GM12865 (cell line): Measurements from ENCODE around the gene EDA2R.
A peak's percentile ranks its signal among the peaks of the same experiment; 100 is the strongest.

ENCODE experiments used
- DNase-seq: peaks from one replicate; pipeline ENCODE4 v3.0.0; 2010; ENCODE audit warnings: low read depth
- H3K4me3 ChIP-seq: 2 replicates; pipeline ENCODE4 v1.5.1; 2011; ENCODE audit warnings: mild to moderate bottlenecking, low read depth, low read length, control low read depth
- TF ChIP-seq, protein P1 (sequence below): IDR thresholded peaks from 2 replicates; pipeline ENCODE4 v1.5.1; 2011; ENCODE audit warnings: low read length, control low read depth, low read depth, inconsistent platforms; ENCODE audit not compliant: insufficient read depth; ENCODE audit errors: missing control alignments

The EDA2R gene

DNA sequence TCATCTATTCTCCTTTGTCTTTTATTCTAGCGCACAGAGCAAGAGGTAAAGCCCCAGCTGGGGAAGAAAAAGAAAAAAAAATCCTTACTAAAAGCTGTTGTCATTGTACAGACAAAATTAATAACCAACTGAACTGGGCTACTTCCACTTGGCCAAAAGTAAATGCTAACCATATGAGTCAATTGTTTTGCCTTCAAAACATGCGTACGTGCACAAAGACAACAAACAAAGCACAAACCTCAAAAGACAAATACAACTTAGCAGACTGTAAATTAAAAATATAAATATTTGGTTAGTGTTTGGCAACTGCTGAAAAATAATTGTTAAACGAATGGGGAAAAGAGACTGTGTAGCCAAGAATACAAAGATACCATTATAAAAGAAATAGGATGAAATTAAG, 5.9 kb downstream of the EDA2R start:
- no peak overlapping the region for H3K4me3 ChIP-seq
- TF ChIP-seq, protein P1, sequence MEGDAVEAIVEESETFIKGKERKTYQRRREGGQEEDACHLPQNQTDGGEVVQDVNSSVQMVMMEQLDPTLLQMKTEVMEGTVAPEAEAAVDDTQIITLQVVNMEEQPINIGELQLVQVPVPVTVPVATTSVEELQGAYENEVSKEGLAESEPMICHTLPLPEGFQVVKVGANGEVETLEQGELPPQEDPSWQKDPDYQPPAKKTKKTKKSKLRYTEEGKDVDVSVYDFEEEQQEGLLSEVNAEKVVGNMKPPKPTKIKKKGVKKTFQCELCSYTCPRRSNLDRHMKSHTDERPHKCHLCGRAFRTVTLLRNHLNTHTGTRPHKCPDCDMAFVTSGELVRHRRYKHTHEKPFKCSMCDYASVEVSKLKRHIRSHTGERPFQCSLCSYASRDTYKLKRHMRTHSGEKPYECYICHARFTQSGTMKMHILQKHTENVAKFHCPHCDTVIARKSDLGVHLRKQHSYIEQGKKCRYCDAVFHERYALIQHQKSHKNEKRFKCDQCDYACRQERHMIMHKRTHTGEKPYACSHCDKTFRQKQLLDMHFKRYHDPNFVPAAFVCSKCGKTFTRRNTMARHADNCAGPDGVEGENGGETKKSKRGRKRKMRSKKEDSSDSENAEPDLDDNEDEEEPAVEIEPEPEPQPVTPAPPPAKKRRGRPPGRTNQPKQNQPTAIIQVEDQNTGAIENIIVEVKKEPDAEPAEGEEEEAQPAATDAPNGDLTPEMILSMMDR, result no peak
- DNase-seq, result no peak

DNA sequence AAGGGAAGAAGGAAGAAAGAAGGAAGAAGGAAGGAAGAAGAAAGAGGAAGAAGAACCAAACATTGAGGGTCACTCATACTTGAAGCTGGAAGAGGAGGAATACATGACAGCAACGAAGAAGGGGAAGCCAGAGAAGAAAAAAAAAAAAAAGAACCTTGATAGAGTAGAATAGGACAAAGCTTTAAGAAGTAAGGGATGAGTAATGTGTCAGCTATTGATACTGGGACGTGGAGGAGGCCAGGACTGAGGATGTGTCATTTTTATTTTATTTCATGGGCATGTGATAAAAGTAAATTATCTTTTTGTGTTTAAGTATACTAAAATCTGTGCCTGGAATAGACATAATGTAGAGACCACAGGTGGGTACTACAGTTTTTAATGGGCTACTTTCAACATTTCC, 6.4 kb downstream of the EDA2R start:
- DNase-seq, result no peak
- TF ChIP-seq, protein P1, result no peak
- H3K4me3 ChIP-seq, result no peak overlapping the region

DNA sequence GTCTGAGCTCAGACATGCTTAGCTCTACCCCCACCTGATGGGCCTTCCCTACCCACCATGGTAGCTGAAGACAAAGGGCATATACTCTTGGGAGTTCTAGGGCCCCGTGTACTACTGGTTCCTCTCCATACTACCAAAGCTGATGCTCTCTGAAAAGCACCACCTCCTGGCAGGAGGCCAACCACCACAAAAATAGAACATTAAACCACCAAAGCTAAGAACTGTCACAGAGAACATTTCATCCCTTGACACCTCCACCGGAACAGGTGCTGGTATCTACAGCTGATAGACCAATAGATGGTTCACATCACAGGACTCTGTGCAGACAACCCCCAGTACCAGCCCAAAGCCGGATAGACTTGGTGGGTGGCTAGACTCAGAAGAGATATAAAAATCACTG, 13.4 kb downstream of the EDA2R start:
- DNase-seq, result peak; percentile 68
- no peak overlapping the region for H3K4me3 ChIP-seq
- TF ChIP-seq, protein P1, result no peak

DNA sequence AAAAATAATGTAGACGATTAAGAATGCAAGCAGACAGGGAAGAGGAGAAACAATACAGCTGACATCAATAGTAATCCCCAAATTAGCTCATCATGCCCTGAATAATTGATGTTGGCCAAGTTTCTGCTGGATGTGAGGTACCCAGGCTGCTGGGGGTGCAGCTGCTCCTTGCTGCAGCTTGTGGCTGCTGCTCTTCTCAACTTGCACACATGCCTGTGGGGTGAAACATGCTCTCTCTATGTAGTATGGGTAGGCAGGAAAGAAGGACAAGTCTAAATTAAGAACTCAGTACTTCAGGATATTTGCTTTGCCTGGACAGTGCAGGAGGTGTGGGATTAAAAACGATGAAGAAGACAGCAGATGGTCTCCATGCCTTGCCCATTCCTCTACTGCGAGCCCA, 16.7 kb downstream of the EDA2R start:
- TF ChIP-seq, protein P1, result no peak
- no peak for DNase-seq
- no peak overlapping the region for H3K4me3 ChIP-seq

DNA sequence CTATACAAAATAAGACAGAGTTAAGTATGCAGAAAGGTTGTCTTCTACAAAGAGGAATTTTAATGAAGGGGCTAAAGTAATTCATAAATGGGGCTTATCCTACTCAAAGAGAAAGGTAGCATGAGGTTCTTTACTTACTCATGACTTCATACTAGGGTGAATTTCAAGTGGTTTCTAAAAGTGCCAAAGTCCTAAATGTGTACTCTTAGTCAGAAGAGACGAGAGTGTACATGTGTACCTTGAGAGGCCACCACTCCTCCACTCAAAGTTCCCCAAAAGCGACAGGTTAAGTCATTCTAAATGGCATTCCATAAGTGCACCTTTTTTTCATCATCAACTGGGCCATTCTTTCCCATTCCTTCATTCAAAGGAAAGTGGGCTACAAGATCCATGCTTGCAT, 21.9 kb downstream of the EDA2R start:
- TF ChIP-seq, protein P1, result no peak
- no peak overlapping the region for H3K4me3 ChIP-seq
- no peak for DNase-seq

DNA sequence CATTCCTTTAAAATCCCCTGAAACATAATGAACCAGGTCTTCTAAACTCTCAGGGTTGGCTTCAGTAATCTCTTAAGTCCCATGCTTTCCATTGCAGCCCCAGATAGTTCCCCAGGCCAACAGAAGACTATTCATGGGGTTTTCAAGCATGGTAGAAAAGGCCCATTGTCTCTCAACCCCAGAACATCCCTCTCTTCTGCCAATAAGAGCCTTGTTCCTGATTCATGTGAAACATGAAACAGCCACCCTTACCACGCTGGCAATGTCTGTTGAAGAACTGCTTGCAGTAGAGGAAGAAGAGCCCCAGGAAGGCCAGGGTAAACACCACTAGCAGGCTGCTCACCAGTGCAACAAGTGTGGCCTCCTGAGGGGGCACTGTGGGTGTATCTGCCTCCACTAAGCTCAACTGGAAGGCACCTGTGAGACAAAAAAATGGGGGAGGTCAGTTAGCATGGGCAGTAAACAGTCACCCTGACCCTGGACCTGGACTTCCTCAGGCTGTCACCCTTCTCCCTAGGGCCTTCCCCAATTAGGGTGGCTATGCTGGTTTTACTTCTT, 36.4 kb downstream of the EDA2R start:
- no peak overlapping the region for H3K4me3 ChIP-seq
- peak; percentile 3 for DNase-seq
- TF ChIP-seq, protein P1, result no peak

DNA sequence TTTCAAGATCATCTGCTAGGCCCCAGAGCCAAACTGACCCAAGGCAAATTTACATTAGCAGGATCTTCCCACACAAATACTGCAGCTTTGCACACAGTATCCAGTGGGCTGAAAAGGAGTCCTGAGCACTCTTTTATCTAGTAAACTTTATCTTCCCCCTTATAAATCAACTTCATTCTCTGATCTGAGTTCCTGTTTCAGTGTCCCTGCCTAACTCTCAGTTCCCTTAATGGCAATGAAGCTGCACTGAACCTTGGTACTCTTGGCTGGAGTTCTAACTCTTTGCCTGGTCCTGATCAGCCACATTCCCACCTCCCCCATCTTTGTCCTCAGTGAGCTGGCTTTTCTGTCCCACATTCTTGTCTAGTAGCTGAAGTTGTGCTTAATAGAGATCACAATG, 37.4 kb downstream of the EDA2R start:
- no peak overlapping the region for H3K4me3 ChIP-seq
- no peak for DNase-seq
- TF ChIP-seq, protein P1, result no peak
